ENCODE data around the gene ATAD3A. TPM values are rescaled to one million over a fixed set of nuclear protein-coding genes. Genes with fewer than 3 reads are reported as not detected.

Gene ATAD3A
- total and polyA plus RNA-seq, 2 of the 4 experiments (the other 2 are of a cell fraction): 27.2 to 34.0 TPM

GRCh38 chr1:1548591-1548990 is 36.6 kb downstream of the ATAD3A start:
- no peak overlapping the region for H2BK120ac ChIP-seq (ENCODE audit: low read depth, low read length)
- DNase-seq (no peak), ATAC-seq (ENCODE audit: low read depth) (no peak)
- H3K4ac ChIP-seq (ENCODE audit: low read depth, low read length): no peak overlapping the region
- no peak overlapping the region for H3K18ac ChIP-seq (ENCODE audit: low read depth, low read length)
- no peak overlapping the region for H4K91ac ChIP-seq (ENCODE audit: insufficient read depth, low read depth, low read length)
- no peak overlapping the region for H4K5ac ChIP-seq (ENCODE audit: low read depth, low read length)
- no peaks in the 10 kb centered on the region for H3K27me3 ChIP-seq (ENCODE audit: control insufficient read depth, insufficient read depth, low read length)
- ChIA-PET CTCF (no interaction called here), POLR2A (ENCODE audit: unreplicated experiment) (no interaction called here)
- H3K4me3 ChIP-seq (ENCODE audit: insufficient read depth, low read depth, low read length): no peak overlapping the region
- H3K36me3 ChIP-seq (ENCODE audit: control insufficient read depth, insufficient read depth, low read length): peaks cover 8% of the 10 kb centered on the region; the same call in 1 of the 2 replicates
- no peak for TF ChIP-seq MAZ (IDR thresholded peaks at IDR 0.05; ENCODE audit: borderline replicate concordance, low read depth, low read length)
- no peak for TF ChIP-seq POLR2A (IDR thresholded peaks at IDR 0.05; ENCODE audit: low read depth, low read length)
- no peak for TF ChIP-seq NFE2L2 (IDR thresholded peaks at IDR 0.05; ENCODE audit: low read depth, low read length)
- no peak for TF ChIP-seq RAD21 (IDR thresholded peaks at IDR 0.05; ENCODE audit: low read length)
- no peak for TF ChIP-seq BHLHE40 (IDR thresholded peaks at IDR 0.05; ENCODE audit: low read depth, low read length)
- TF ChIP-seq MXI1 (IDR thresholded peaks at IDR 0.05; ENCODE audit: borderline replicate concordance, low read depth, low read length): no peak
- TF ChIP-seq CHD1 (IDR thresholded peaks at IDR 0.05; ENCODE audit: low read depth, low read length): no peak
- TF ChIP-seq, protein P1, sequence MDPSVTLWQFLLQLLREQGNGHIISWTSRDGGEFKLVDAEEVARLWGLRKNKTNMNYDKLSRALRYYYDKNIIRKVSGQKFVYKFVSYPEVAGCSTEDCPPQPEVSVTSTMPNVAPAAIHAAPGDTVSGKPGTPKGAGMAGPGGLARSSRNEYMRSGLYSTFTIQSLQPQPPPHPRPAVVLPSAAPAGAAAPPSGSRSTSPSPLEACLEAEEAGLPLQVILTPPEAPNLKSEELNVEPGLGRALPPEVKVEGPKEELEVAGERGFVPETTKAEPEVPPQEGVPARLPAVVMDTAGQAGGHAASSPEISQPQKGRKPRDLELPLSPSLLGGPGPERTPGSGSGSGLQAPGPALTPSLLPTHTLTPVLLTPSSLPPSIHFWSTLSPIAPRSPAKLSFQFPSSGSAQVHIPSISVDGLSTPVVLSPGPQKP (IDR thresholded peaks at IDR 0.05; ENCODE audit: borderline replicate concordance, low read depth, low read length): no peak
- no peak for TF ChIP-seq MAFK (IDR thresholded peaks at IDR 0.05; ENCODE audit: low read depth, low read length)
- H3K9me3 ChIP-seq (ENCODE audit: control insufficient read depth, insufficient read depth, low read length): no peaks in the 10 kb centered on the region
- no peak overlapping the region for H2BK20ac ChIP-seq (ENCODE audit: low read depth, low read length)
- no peak overlapping the region for H3K4me2 ChIP-seq (ENCODE audit: low read depth, low read length)
- H3K23ac ChIP-seq (ENCODE audit: low read depth, low read length): no peak overlapping the region
- H2BK15ac ChIP-seq (ENCODE audit: low read depth, low read length): no peak overlapping the region
- intact Hi-C loops (cut with micrococcal nuclease): no loop called here
- no peak overlapping the region for H2AK9ac ChIP-seq (replicated peaks; ENCODE audit: low read depth, low read length, poor library complexity)
- peaks cover 13 to 77% of the 10 kb centered on the region in 2 experiments for H3K79me1 ChIP-seq (ENCODE audit: low read depth in 1 of 2, low read length in 2 of 2)
- no peaks in the 10 kb centered on the region; the same call in 1 of the 2 replicates for H3K9me1 ChIP-seq (ENCODE audit: insufficient read depth, low read length)
- H3K4me1 ChIP-seq (ENCODE audit: control insufficient read depth, insufficient read depth, low read length): peaks cover 6% of the 10 kb centered on the region; the same call in 1 of the 2 replicates
- WGBS, 2 experiments (ENCODE audit: extremely low coverage in 2 of 2, insufficient read length in 1 of 2): 85% methylated on average over 4 of the region's 14 CpGs; no CpG with 5 or more reads in 1 of the 2 experiments
- no peak overlapping the region for H3K14ac ChIP-seq (replicated peaks; ENCODE audit: low read depth, low read length)
- no peak overlapping the region for H4K8ac ChIP-seq (ENCODE audit: low read depth in 2 of 2, low read length in 2 of 2)
- H3K27ac ChIP-seq (ENCODE audit: insufficient read depth, low read length): no peak overlapping the region
- H2AK5ac ChIP-seq (ENCODE audit: low read depth, low read length): no peak overlapping the region
- no peak overlapping the region for H2BK5ac ChIP-seq (ENCODE audit: low read depth, low read length, poor library complexity, severe bottlenecking)
- H3K9ac ChIP-seq (ENCODE audit: low read depth, low read length): no peak overlapping the region
- in situ Hi-C loops (cut with MboI; ENCODE audit: low sequenced_read_pairs): no loop called here
- H2AFZ ChIP-seq (replicated peaks; ENCODE audit: low read length, poor library complexity): no peak overlapping the region
- dilution Hi-C loops (cut with HindIII; ENCODE audit: low sequenced_read_pairs, unreplicated experiment): no loop called here
- no peak overlapping the region for H3K56ac ChIP-seq (ENCODE audit: extremely low read depth, insufficient read depth, low read length)
- BruUV-seq (replicated peaks): no TSS peak
- H4K20me1 ChIP-seq (ENCODE audit: insufficient read depth, low read length): peaks cover 42% of the 10 kb centered on the region

All from IMR-90 (cell line).